Subcutaneous adipose tissue (tissue), 4 donors: ENCODE data around the gene OR5F1. TPM values are rescaled to one million over a fixed set of nuclear protein-coding genes. Genes with fewer than 3 reads are reported as not detected.

Source experiments
- CTCF ChIP-seq: fragments of 450-650 bp; IDR thresholded peaks from one replicate; pipeline ENCODE4 v1.5.1; 2016; ENCODE audit warnings: low read depth, mild to moderate bottlenecking, control low read depth, antibody characterized with exemption, moderate library complexity
- total RNA-seq, 4 donors: library from RNA; depleted of rRNA; stranded (reverse); fragments of >200 nt; gene quantifications; one replicate each; pipeline ENCODE4 v1.1.0, GENCODE V29; 2016

Gene OR5F1
- not detected for total RNA-seq

GRCh38 chr11:55994525-55994924 lies at the start of gene OR5F1:
OR5F1 (minus strand) TSS chr11:55994625; CDS start chr11:55994625, 0 bp downstream.
- no peak for TF ChIP-seq CTCF

GRCh38 chr11:56027354-56027753 lies 32.9 kb upstream of the OR5F1 start, which contains the start of gene OR5AS1:
OR5AS1 (plus strand) TSS chr11:56027654; CDS start chr11:56030419, 2,765 bp downstream.
- no peak for TF ChIP-seq CTCF

GRCh38 chr11:56013805-56014204 lies 19.4 kb upstream of the OR5F1 start:
- TF ChIP-seq CTCF = no peak

- TF ChIP-seq CTCF = no peak
Measured at GRCh38 chr11:56010716-56011115, 16.3 kb upstream of the OR5F1 start.

GRCh38 chr11:55970935-55971334 lies 23.5 kb downstream of the OR5F1 start:
- TF ChIP-seq CTCF = no peak

- no peak for TF ChIP-seq CTCF
Measured at GRCh38 chr11:55969845-55970244, 24.6 kb downstream of the OR5F1 start, which contains the start of gene OR10AG1. OR10AG1 (minus strand) TSS chr11:55969945; CDS start chr11:55969907, 38 bp downstream.

GRCh38 chr11:55967914-55968313 lies 26.5 kb downstream of the OR5F1 start:
- TF ChIP-seq CTCF = no peak
